Fibroblast of lung (primary cell): ENCODE measurements around the gene TGFBR3.

Experiments
- CTCF ChIP-seq, 2 donors: IDR thresholded peaks in 1 of 2; conservative IDR thresholded peaks in 1 of 2; 1 replicate in 1 of 2; 2 replicates in 1 of 2; pipeline ENCODE4 v1.5.1; 2011 to 2012; ENCODE audit warnings: low read length in 2 of 2, control low read depth in 1 of 2, inconsistent platforms in 1 of 2, low read depth in 1 of 2, mild to moderate bottlenecking in 1 of 2
- EZH2 ChIP-seq: IDR thresholded peaks from 2 replicates; pipeline ENCODE4 v1.5.1; 2012; ENCODE audit warnings: low read length, control low read depth, mild to moderate bottlenecking; ENCODE audit errors: missing control alignments

DNA sequence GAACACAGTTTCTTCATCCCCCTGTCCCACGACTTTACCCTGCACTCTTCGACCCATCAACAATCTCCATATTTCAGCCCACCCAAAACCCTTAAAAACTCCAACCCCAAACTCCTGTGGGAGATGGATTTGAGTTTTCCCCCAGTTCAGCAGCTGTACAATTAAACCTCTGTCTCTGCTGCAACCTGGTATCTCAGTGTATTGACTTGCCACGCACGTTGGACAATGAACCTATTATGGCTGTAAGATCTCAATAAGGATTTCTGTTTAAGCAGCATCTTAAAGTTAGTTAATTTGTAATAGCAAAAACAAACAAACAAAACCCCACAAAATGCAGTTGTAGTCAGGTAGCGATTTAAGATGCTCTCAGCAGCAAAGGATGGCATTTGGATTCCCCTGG lies 119.1 kb downstream of the TGFBR3 start:
- TF ChIP-seq CTCF (conservative IDR thresholded peaks at IDR 0.05 in 1 of 2, IDR thresholded peaks at IDR 0.05 in 1 of 2; ENCODE audit: low read depth in 1 of 2, low read length in 2 of 2), result no peak
- TF ChIP-seq EZH2, result no peak
